Measurements from ENCODE around the gene SLC13A3.
A peak's percentile ranks its signal among the peaks of the same experiment; 100 is the strongest.

Gene SLC13A3

GRCh38 chr20:46642265-46642968 is 8.8 kb downstream of the SLC13A3 start:
- WGBS, 2 experiments (ENCODE audit: insufficient coverage in 2 of 2): 92% methylated on average over 12 of the region's 12 CpGs
- Histone ChIP-seq H3K36me3 (ENCODE audit: control insufficient read depth, insufficient read depth, low read length) (no peaks in the 10 kb centered on the region), H3K4me1 (ENCODE audit: control insufficient read depth, insufficient read depth, low read length, poor library complexity, severe bottlenecking) (no peaks in the 10 kb centered on the region), H3K4me3 (ENCODE audit: extremely low read depth, insufficient read depth, low read length, poor library complexity, severe bottlenecking) (no peak overlapping the region), H3K27ac (ENCODE audit: low read depth, low read length, severe bottlenecking) (no peak overlapping the region), H3K9me3 (ENCODE audit: control insufficient read depth, low read length) (no peaks in the 10 kb centered on the region)

GRCh38 chr20:46641424-46641823 is 9.8 kb downstream of the SLC13A3 start:
- Histone ChIP-seq H3K36me3 (ENCODE audit: control insufficient read depth, insufficient read depth, low read length) (no peaks in the 10 kb centered on the region), H3K9me3 (ENCODE audit: control insufficient read depth, low read length) (no peaks in the 10 kb centered on the region), H3K4me1 (ENCODE audit: control insufficient read depth, insufficient read depth, low read length, poor library complexity, severe bottlenecking) (no peaks in the 10 kb centered on the region), H3K4me3 (ENCODE audit: extremely low read depth, insufficient read depth, low read length, poor library complexity, severe bottlenecking) (no peak overlapping the region), H3K27ac (ENCODE audit: low read depth, low read length, severe bottlenecking) (no peak overlapping the region)

DNA sequence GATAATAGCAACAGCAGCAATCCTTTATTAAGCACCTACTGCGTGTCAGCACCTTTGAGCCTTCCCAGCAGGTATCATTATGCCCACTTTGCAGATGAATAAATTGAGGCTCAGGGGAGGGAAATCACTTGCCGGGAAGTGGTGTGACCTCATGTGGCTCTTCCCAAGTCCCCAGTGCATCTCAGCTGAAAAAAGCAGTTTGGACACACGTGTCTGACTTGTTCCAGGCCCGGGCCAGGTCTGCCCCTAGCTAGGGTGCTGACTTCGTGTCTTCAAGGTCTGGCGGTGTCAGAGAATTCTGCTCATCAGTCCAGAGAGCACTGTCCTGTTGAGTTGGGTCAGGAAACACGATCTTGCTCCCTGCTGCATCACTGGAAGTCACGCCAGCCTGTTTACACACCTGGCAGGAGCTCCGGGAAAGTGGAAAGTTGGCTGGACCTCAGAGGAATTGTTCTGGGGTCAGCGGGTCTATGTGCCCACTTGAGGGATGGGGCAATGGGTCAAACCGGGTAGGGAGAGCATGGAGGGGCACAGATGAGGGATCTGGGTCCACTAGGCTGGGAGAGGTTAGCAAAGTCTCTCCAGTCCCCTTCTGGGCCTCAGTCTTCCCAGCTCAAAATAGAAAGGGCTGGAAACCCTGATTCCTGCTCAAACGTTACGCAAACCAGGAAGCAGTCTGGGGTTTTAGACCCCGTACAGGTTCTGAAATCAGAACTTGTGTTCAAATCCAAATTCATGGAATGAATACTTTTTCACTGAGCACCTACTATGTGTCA is 10.5 kb downstream of the SLC13A3 start:
- no peak overlapping the region for H3K27ac ChIP-seq (ENCODE audit: low read depth, low read length, severe bottlenecking)
- no peaks in the 10 kb centered on the region for H3K9me3 ChIP-seq (ENCODE audit: control insufficient read depth, low read length)
- no peaks in the 10 kb centered on the region for H3K4me1 ChIP-seq (ENCODE audit: control insufficient read depth, insufficient read depth, low read length, poor library complexity, severe bottlenecking)
- 83 to 87% methylated on average over 12 to 14 of the region's 14 CpGs for WGBS, 2 experiments (ENCODE audit: insufficient coverage in 2 of 2)
- H3K4me3 ChIP-seq (ENCODE audit: extremely low read depth, insufficient read depth, low read length, poor library complexity, severe bottlenecking): no peak overlapping the region
- no peaks in the 10 kb centered on the region for H3K36me3 ChIP-seq (ENCODE audit: control insufficient read depth, insufficient read depth, low read length)

DNA sequence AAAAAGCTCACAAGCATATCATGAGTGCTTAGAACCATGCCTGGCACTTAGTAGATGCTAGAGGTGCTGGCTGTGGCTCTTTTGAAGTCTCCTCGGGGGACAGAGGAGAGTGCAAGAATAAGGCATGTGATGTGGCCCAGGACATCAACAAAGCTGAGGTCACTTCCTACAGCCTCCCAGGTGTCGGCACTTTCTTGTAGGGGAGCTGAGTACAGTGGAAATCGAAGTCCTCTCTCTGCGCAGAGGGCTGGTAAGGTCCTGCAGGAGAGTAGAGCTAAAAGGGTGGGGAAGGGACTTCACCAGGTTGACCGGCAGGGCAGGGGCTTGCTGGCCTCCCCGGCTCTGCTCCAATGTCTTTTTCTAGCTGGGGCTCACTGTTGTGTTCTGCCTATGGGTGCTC is 11.2 kb downstream of the SLC13A3 start:
- Histone ChIP-seq H3K27ac (ENCODE audit: low read depth, low read length, severe bottlenecking) (no peak overlapping the region), H3K36me3 (ENCODE audit: control insufficient read depth, insufficient read depth, low read length) (no peaks in the 10 kb centered on the region), H3K4me3 (ENCODE audit: extremely low read depth, insufficient read depth, low read length, poor library complexity, severe bottlenecking) (no peak overlapping the region), H3K4me1 (ENCODE audit: control insufficient read depth, insufficient read depth, low read length, poor library complexity, severe bottlenecking) (no peaks in the 10 kb centered on the region), H3K9me3 (ENCODE audit: control insufficient read depth, low read length) (no peaks in the 10 kb centered on the region)
- 72 to 89% methylated on average over 4 to 5 of the region's 6 CpGs for WGBS, 2 experiments (ENCODE audit: insufficient coverage in 2 of 2)

- WGBS, 2 experiments (ENCODE audit: insufficient coverage in 2 of 2): 85 to 100% methylated on average over 1 to 2 of the region's 3 CpGs
These were observed 11.7 kb downstream of the SLC13A3 start for GRCh38 chr20:46639587-46639986.

GRCh38 chr20:46638898-46639274 is 12.4 kb downstream of the SLC13A3 start:
- WGBS, 2 experiments (ENCODE audit: insufficient coverage in 2 of 2): 84 to 86% methylated on average over 3 to 4 of the region's 4 CpGs
- Histone ChIP-seq H3K36me3 (ENCODE audit: control insufficient read depth, insufficient read depth, low read length) (no peaks in the 10 kb centered on the region), H3K4me3 (ENCODE audit: extremely low read depth, insufficient read depth, low read length, poor library complexity, severe bottlenecking) (no peak overlapping the region), H3K27ac (ENCODE audit: low read depth, low read length, severe bottlenecking) (no peak overlapping the region), H3K4me1 (ENCODE audit: control insufficient read depth, insufficient read depth, low read length, poor library complexity, severe bottlenecking) (no peaks in the 10 kb centered on the region), H3K9me3 (ENCODE audit: control insufficient read depth, low read length) (no peaks in the 10 kb centered on the region)

More at GRCh38 chr20:46639587-46639986, 11.7 kb downstream of the SLC13A3 start:
- no peaks in the 10 kb centered on the region for H3K9me3 ChIP-seq (ENCODE audit: control insufficient read depth, low read length)
- no peak overlapping the region for H3K4me3 ChIP-seq (ENCODE audit: extremely low read depth, insufficient read depth, low read length, poor library complexity, severe bottlenecking)
- H3K36me3 ChIP-seq (ENCODE audit: control insufficient read depth, insufficient read depth, low read length): no peaks in the 10 kb centered on the region
- no peaks in the 10 kb centered on the region for H3K4me1 ChIP-seq (ENCODE audit: control insufficient read depth, insufficient read depth, low read length, poor library complexity, severe bottlenecking)
- H3K27ac ChIP-seq (ENCODE audit: low read depth, low read length, severe bottlenecking): no peak overlapping the region

GRCh38 chr20:46638134-46638897 is 12.9 kb downstream of the SLC13A3 start:
- no peaks in the 10 kb centered on the region for H3K4me1 ChIP-seq (ENCODE audit: control insufficient read depth, insufficient read depth, low read length, poor library complexity, severe bottlenecking)
- no peak overlapping the region for H3K4me3 ChIP-seq (ENCODE audit: extremely low read depth, insufficient read depth, low read length, poor library complexity, severe bottlenecking)
- WGBS, 2 experiments (ENCODE audit: insufficient coverage in 2 of 2): 62 to 63% methylated on average over 13 to 14 of the region's 18 CpGs
- H3K9me3 ChIP-seq (ENCODE audit: control insufficient read depth, low read length): no peaks in the 10 kb centered on the region
- peak overlapping the region; percentile 55 for H3K27ac ChIP-seq (ENCODE audit: low read depth, low read length, severe bottlenecking)
- no peaks in the 10 kb centered on the region for H3K36me3 ChIP-seq (ENCODE audit: control insufficient read depth, insufficient read depth, low read length)

DNA sequence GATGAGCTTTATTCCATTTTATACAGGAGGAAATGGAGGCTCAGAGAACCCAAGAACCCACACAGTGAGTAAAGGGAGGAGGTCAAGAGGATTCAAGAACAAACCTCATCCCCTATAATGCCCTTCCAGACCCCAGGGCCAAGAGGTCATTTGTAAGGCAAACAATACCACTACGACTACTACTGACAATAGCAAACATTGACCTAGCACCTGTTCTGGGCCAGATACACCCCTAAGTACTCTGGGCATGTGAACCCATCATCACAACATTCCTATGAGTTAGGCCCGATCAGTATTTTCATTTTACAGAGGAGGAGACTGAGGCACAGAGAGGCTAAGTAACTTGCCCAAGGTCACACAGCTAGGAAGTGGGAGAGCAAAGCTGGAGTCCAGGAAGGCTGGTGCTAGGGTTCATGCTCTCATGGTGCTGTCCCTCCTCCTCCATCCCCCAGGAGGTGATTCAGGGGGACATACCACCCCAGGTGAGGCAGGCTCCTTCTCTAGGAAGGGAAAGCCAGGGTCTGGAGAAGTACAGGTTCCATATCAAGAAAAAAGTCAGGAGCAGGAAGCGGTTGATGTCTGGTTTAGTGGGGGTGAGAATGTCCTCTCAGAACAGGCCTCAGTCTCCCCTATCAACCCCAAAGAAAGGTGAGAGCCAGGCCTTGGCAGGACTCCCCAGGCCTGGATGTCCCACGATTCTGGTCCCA is 13.7 kb downstream of the SLC13A3 start:
- Histone ChIP-seq H3K9me3 (ENCODE audit: control insufficient read depth, low read length) (no peaks in the 10 kb centered on the region), H3K4me1 (ENCODE audit: control insufficient read depth, insufficient read depth, low read length, poor library complexity, severe bottlenecking) (no peaks in the 10 kb centered on the region), H3K36me3 (ENCODE audit: control insufficient read depth, insufficient read depth, low read length) (no peaks in the 10 kb centered on the region), H3K4me3 (ENCODE audit: extremely low read depth, insufficient read depth, low read length, poor library complexity, severe bottlenecking) (no peak overlapping the region), H3K27ac (ENCODE audit: low read depth, low read length, severe bottlenecking) (peak overlapping the region; percentile 55)
- 82 to 86% methylated on average over 1 of the region's 4 CpGs for WGBS, 2 experiments (ENCODE audit: insufficient coverage in 2 of 2)

GRCh38 chr20:46637020-46637419 is 14.2 kb downstream of the SLC13A3 start:
- H3K9me3 ChIP-seq (ENCODE audit: control insufficient read depth, low read length): no peaks in the 10 kb centered on the region
- WGBS, 2 experiments (ENCODE audit: insufficient coverage in 2 of 2): 89 to 91% methylated on average over 7 of the region's 11 CpGs
- H3K36me3 ChIP-seq (ENCODE audit: control insufficient read depth, insufficient read depth, low read length): no peaks in the 10 kb centered on the region
- H3K4me1 ChIP-seq (ENCODE audit: control insufficient read depth, insufficient read depth, low read length, poor library complexity, severe bottlenecking): no peaks in the 10 kb centered on the region
- H3K4me3 ChIP-seq (ENCODE audit: extremely low read depth, insufficient read depth, low read length, poor library complexity, severe bottlenecking): no peak overlapping the region
- no peak overlapping the region for H3K27ac ChIP-seq (ENCODE audit: low read depth, low read length, severe bottlenecking)

- Histone ChIP-seq H3K9me3 (ENCODE audit: control insufficient read depth, low read length) (no peaks in the 10 kb centered on the region), H3K27ac (ENCODE audit: low read depth, low read length, severe bottlenecking) (no peak overlapping the region), H3K4me1 (ENCODE audit: control insufficient read depth, insufficient read depth, low read length, poor library complexity, severe bottlenecking) (peaks cover under 1% of the 10 kb centered on the region), H3K36me3 (ENCODE audit: control insufficient read depth, insufficient read depth, low read length) (no peaks in the 10 kb centered on the region), H3K4me3 (ENCODE audit: extremely low read depth, insufficient read depth, low read length, poor library complexity, severe bottlenecking) (no peak overlapping the region)
- WGBS, 2 experiments (ENCODE audit: insufficient coverage in 2 of 2): 89 to 100% methylated on average over 4 of the region's 4 CpGs
These were observed 14.7 kb downstream of the SLC13A3 start for GRCh38 chr20:46636514-46636913.

All from mesodermal cell (in vitro differentiated cells).